ENCODE measurements around the gene ARHGAP36.

Gene ARHGAP36

DNA sequence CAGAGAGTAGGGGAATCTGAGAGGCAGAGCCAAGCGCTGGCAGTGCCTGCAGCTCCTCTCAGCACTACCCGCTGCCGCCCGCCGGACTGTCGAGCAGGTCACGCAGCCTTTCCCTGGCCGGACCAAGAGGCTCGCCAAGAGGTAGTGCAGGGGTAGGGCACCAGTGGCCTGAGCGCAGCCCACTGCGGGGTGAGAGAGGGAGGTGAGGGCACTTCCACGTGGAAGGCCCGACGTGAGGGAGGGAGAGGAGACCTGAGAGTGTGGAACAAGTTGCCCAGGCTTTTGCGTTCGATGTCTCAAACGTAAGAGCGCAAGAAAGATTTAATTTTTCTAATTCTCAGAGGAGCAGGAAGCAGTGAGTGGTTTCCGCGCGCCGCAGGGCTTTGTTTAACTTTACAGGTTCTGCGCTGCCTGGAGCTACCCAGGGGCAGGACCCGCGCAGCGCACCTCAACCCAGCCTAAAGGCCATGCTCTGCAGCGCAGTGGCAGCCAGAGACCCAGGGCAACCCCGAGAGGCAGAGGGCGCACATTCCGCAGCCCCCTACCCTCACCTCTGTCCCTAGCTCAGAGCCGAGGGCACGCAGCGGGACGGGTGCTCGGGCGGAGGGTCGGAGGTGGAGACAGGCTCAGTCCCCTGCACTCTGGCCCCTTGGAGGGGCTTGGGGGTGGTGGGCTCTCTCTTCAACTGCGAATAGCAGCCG lies 14.9 kb downstream of the ARHGAP36 start:
- Histone ChIP-seq H3K4me2 (ENCODE audit: low read length) (no peak overlapping the region), H3K79me2 (ENCODE audit: control insufficient read depth, low read length) (no peaks in the 10 kb centered on the region), H3K9me2 (replicated peaks; ENCODE audit: control insufficient read depth, low read length) (no peaks in the 10 kb centered on the region), H3K27me3 (ENCODE audit: control insufficient read depth, low read length) (no peaks in the 10 kb centered on the region), H4K20me1 (ENCODE audit: control insufficient read depth, insufficient read depth, low read depth, low read length) (no peaks in the 10 kb centered on the region), H3K9me3 (ENCODE audit: control insufficient read depth, insufficient read depth, low read length) (no peaks in the 10 kb centered on the region), H3K36me3 (ENCODE audit: control insufficient read depth, low read length) (no peaks in the 10 kb centered on the region), H3K4me1 (ENCODE audit: control insufficient read depth, low read length) (no peaks in the 10 kb centered on the region), H3K4me3 (ENCODE audit: low read length) (no peak overlapping the region), H3K27ac (ENCODE audit: low read depth, low read length) (no peak overlapping the region), H3F3A (ENCODE audit: control insufficient read depth, insufficient read depth) (no peaks in the 10 kb centered on the region)
- TF ChIP-seq EZH2phosphoT487 (IDR thresholded peaks at IDR 0.05; ENCODE audit: borderline replicate concordance, low read length), result no peak
- TF ChIP-seq CTCF (IDR thresholded peaks at IDR 0.05; ENCODE audit: low read depth, low read length, poor library complexity, severe bottlenecking), result no peak

- no peaks in the 10 kb centered on the region for H3K79me2 ChIP-seq (ENCODE audit: control insufficient read depth, low read length)
- no peaks in the 10 kb centered on the region for H3F3A ChIP-seq (ENCODE audit: control insufficient read depth, insufficient read depth)
- no peak overlapping the region for H3K4me2 ChIP-seq (ENCODE audit: low read length)
- H3K27ac ChIP-seq (ENCODE audit: low read depth, low read length), result no peak overlapping the region
- H3K9me3 ChIP-seq (ENCODE audit: control insufficient read depth, insufficient read depth, low read length), result no peaks in the 10 kb centered on the region
- H3K4me3 ChIP-seq (ENCODE audit: low read length), result no peak overlapping the region
- H3K4me1 ChIP-seq (ENCODE audit: control insufficient read depth, low read length), result no peaks in the 10 kb centered on the region
- no peaks in the 10 kb centered on the region for H3K36me3 ChIP-seq (ENCODE audit: control insufficient read depth, low read length)
- H4K20me1 ChIP-seq (ENCODE audit: control insufficient read depth, insufficient read depth, low read depth, low read length), result no peaks in the 10 kb centered on the region
- TF ChIP-seq EZH2phosphoT487 (IDR thresholded peaks at IDR 0.05; ENCODE audit: borderline replicate concordance, low read length) (no peak), CTCF (IDR thresholded peaks at IDR 0.05; ENCODE audit: low read depth, low read length, poor library complexity, severe bottlenecking) (no peak)
- no peaks in the 10 kb centered on the region for H3K9me2 ChIP-seq (replicated peaks; ENCODE audit: control insufficient read depth, low read length)
- no peaks in the 10 kb centered on the region for H3K27me3 ChIP-seq (ENCODE audit: control insufficient read depth, low read length)
These were observed 15.5 kb downstream of the ARHGAP36 start for GRCh38 chrX:131073607-131074006.

- Histone ChIP-seq H3K4me3 (ENCODE audit: low read length) (no peak overlapping the region), H3K36me3 (ENCODE audit: control insufficient read depth, low read length) (no peaks in the 10 kb centered on the region), H3K79me2 (ENCODE audit: control insufficient read depth, low read length) (no peaks in the 10 kb centered on the region)
These were observed 23.9 kb downstream of the ARHGAP36 start for GRCh38 chrX:131081772-131082740.

More at GRCh38 chrX:131081772-131082740, 23.9 kb downstream of the ARHGAP36 start:
- no peak for TF ChIP-seq EZH2phosphoT487 (IDR thresholded peaks at IDR 0.05; ENCODE audit: borderline replicate concordance, low read length)
- TF ChIP-seq CTCF (IDR thresholded peaks at IDR 0.05; ENCODE audit: low read depth, low read length, poor library complexity, severe bottlenecking), result no peak
- H3F3A ChIP-seq (ENCODE audit: control insufficient read depth, insufficient read depth), result no peaks in the 10 kb centered on the region
- H4K20me1 ChIP-seq (ENCODE audit: control insufficient read depth, insufficient read depth, low read depth, low read length), result no peaks in the 10 kb centered on the region
- no peak overlapping the region for H3K27ac ChIP-seq (ENCODE audit: low read depth, low read length)
- H3K4me2 ChIP-seq (ENCODE audit: low read length), result no peak overlapping the region
- no peaks in the 10 kb centered on the region for H3K27me3 ChIP-seq (ENCODE audit: control insufficient read depth, low read length)
- no peaks in the 10 kb centered on the region for H3K9me3 ChIP-seq (ENCODE audit: control insufficient read depth, insufficient read depth, low read length)
- H3K9me2 ChIP-seq (replicated peaks; ENCODE audit: control insufficient read depth, low read length), result no peaks in the 10 kb centered on the region
- H3K4me1 ChIP-seq (ENCODE audit: control insufficient read depth, low read length), result no peaks in the 10 kb centered on the region
